GM23338 (cell line): ENCODE measurements around the gene KAT14. TPM values are rescaled to one million over a fixed set of nuclear protein-coding genes. Genes with fewer than 3 reads are reported as not detected.

ENCODE experiments used
- ATAC-seq: fragments of 200-7000 bp; cut with Tn5 transposase; 3 replicates; pipeline ENCODE4 v1.9.1; 2020
- DNase-seq: peaks from one replicate; pipeline ENCODE4 v3.0.0-alpha.2; 2015; ENCODE audit warnings: low spot score
- H2AFZ ChIP-seq: fragments of 200-600 bp; sonication (generic); 2 replicates; pipeline ENCODE4 v1.8.0; 2016; ENCODE audit warnings: antibody characterized with exemption, mild to moderate bottlenecking, moderate library complexity
- H3F3A ChIP-seq: fragments of 200-600 bp; sonication (generic); replicated peaks from 2 replicates; pipeline ENCODE4 v1.8.0; 2017; ENCODE audit warnings: antibody characterized with exemption, mixed run types, low read depth
- H3K27ac ChIP-seq: fragments of 200-600 bp; sonication (generic); 2 replicates; pipeline ENCODE4 v1.6.1; 2016; ENCODE audit warnings: low read depth
- H3K27me3 ChIP-seq: fragments of 200-600 bp; sonication (generic); 2 replicates; pipeline ENCODE4 v1.8.0; 2016; ENCODE audit warnings: mild to moderate bottlenecking, mixed run types, moderate library complexity; ENCODE audit not compliant: insufficient read depth
- H3K36me3 ChIP-seq: fragments of 200-600 bp; sonication (generic); 2 replicates; pipeline ENCODE4 v1.8.0; 2016; ENCODE audit warnings: mild to moderate bottlenecking; ENCODE audit not compliant: insufficient read depth
- H3K4me1 ChIP-seq: fragments of 200-600 bp; sonication (generic); 2 replicates; pipeline ENCODE4 v1.8.0; 2016; ENCODE audit warnings: mild to moderate bottlenecking, moderate library complexity; ENCODE audit not compliant: insufficient read depth
- H3K4me2 ChIP-seq: fragments of 200-600 bp; sonication (generic); 2 replicates; pipeline ENCODE4 v1.7.1; 2017; ENCODE audit warnings: mixed run types
- H3K4me3 ChIP-seq: fragments of 200-600 bp; sonication (generic); 2 replicates; pipeline ENCODE4 v1.6.1; 2016; ENCODE audit warnings: mixed run types
- H3K79me2 ChIP-seq: fragments of 200-600 bp; sonication (generic); replicated peaks from 2 replicates; pipeline ENCODE4 v1.8.0; 2017; ENCODE audit warnings: mild to moderate bottlenecking; ENCODE audit not compliant: insufficient read depth
- H3K9me2 ChIP-seq: fragments of 200-600 bp; sonication (generic); 2 replicates; pipeline ENCODE4 v1.8.0; 2017; ENCODE audit not compliant: insufficient read depth
- H4K20me1 ChIP-seq: fragments of 200-600 bp; sonication (generic); replicated peaks from 2 replicates; pipeline ENCODE4 v1.8.0; 2017; ENCODE audit warnings: mild to moderate bottlenecking; ENCODE audit not compliant: insufficient read depth
- H3K27ac Mint-ChIP-seq: 2 replicates; pipeline ENCODE4 v1.8.0; 2020; ENCODE audit warnings: inconsistent platforms, mild to moderate bottlenecking, moderate library complexity, mixed read lengths
- H3K27me3 Mint-ChIP-seq: 3 replicates; pipeline ENCODE4 v1.8.0; 2022; ENCODE audit warnings: low read depth, mild to moderate bottlenecking, moderate library complexity, mixed read lengths, inconsistent platforms; ENCODE audit not compliant: insufficient read depth, poor library complexity
- H3K36me3 Mint-ChIP-seq: 3 replicates; pipeline ENCODE4 v1.8.0; 2021; ENCODE audit warnings: low read depth, mild to moderate bottlenecking, inconsistent platforms, moderate library complexity, mixed read lengths
- H3K4me1 Mint-ChIP-seq: 3 replicates; pipeline ENCODE4 v1.8.0; 2020; ENCODE audit warnings: mild to moderate bottlenecking, inconsistent platforms, mixed read lengths
- H3K4me3 Mint-ChIP-seq: 3 replicates; pipeline ENCODE4 v1.8.0; 2021; ENCODE audit warnings: moderate library complexity, mild to moderate bottlenecking, inconsistent platforms, mixed read lengths
- H3K9me3 Mint-ChIP-seq: 3 replicates; pipeline ENCODE4 v1.8.0; 2020; ENCODE audit warnings: moderate library complexity, mild to moderate bottlenecking, inconsistent platforms, mixed read lengths
- CREB1 ChIP-seq: fragments of 250-450 bp; sonication (Bioruptor Pico); IDR thresholded peaks from 2 replicates; pipeline ENCODE4 v1.5.0; 2020; ENCODE audit warnings: low read depth, mild to moderate bottlenecking, moderate library complexity
- CTCF ChIP-seq, 2 experiments: fragments of 200-600 bp in 1 of 2; sonication (generic) in 1 of 2; conservative IDR thresholded peaks; 2 replicates each; pipeline versions ENCODE4 v1.5.1 to v1.6.1; 2016 to 2017; ENCODE audit warnings: antibody characterized with exemption in 2 of 2, low read depth in 2 of 2, mild to moderate bottlenecking in 2 of 2, moderate library complexity in 1 of 2
- ETS1 ChIP-seq: IDR thresholded peaks from 2 replicates; pipeline ENCODE4 v1.6.1; 2016; ENCODE audit warnings: antibody characterized with exemption
- EZH2phosphoT487 ChIP-seq: fragments of 200-600 bp; sonication (generic); IDR thresholded peaks from one replicate; pipeline ENCODE4 v1.8.1; 2018; ENCODE audit warnings: antibody characterized with exemption; ENCODE audit not compliant: unreplicated experiment
- JUNB ChIP-seq: IDR thresholded peaks from one replicate; pipeline ENCODE4 v1.6.1; 2016; ENCODE audit warnings: antibody characterized with exemption; ENCODE audit not compliant: unreplicated experiment
- NANOG ChIP-seq: IDR thresholded peaks from 2 replicates; pipeline ENCODE4 v1.6.1; 2016; ENCODE audit warnings: antibody characterized with exemption, borderline replicate concordance
- POLR2AphosphoS5 ChIP-seq: IDR thresholded peaks from 2 replicates; pipeline ENCODE4 v1.6.1; 2016; ENCODE audit warnings: antibody characterized with exemption, low read depth
- REST ChIP-seq: IDR thresholded peaks from one replicate; pipeline ENCODE4 v1.6.1; 2018; ENCODE audit warnings: antibody characterized with exemption; ENCODE audit not compliant: unreplicated experiment
- STAT1 ChIP-seq: IDR thresholded peaks from one replicate; pipeline ENCODE4 v1.6.1; 2016; ENCODE audit warnings: antibody characterized with exemption; ENCODE audit not compliant: unreplicated experiment
- ZNF114 ChIP-seq: fragments of 250-450 bp; sonication (Bioruptor Pico); IDR thresholded peaks from 2 replicates; pipeline ENCODE4 v1.5.0; 2020; ENCODE audit warnings: mild to moderate bottlenecking, moderate library complexity
- ZNF331 ChIP-seq: fragments of 250-450 bp; sonication (Bioruptor Pico); IDR thresholded peaks from 2 replicates; pipeline ENCODE4 v1.5.0; 2020; ENCODE audit warnings: low read depth, mild to moderate bottlenecking, moderate library complexity
- ZNF462 ChIP-seq: fragments of 250-450 bp; sonication (Bioruptor Pico); IDR thresholded peaks from 2 replicates; pipeline ENCODE4 v1.5.0; 2020; ENCODE audit warnings: mild to moderate bottlenecking, moderate library complexity
- polyA plus RNA-seq: library from polyadenylated mRNA; unstranded; fragments of >200 nt; fragmentation: Nextera tagmentation; extraction: Ambion mirVana; gene quantifications from 2 replicates; pipeline ENCODE4 v1.2.1, GENCODE V29; 2016
- total RNA-seq: library from RNA; depleted of rRNA; stranded (reverse); fragments of >200 nt; shearing (Covaris generic); gene quantifications from 2 replicates; pipeline ENCODE4 v1.2.3, GENCODE V29; 2014

KAT14 gene
- total and polyA plus RNA-seq, 2 experiments from 2014 or later: 17.8 to 25.0 TPM

- Mint-ChIP-seq H3K36me3 (peaks cover 12% of the 10 kb centered on the region; the same call in 2 of the 3 replicates), H3K4me3 (no peak overlapping the region), H3K27me3 (peaks cover 4% of the 10 kb centered on the region), H3K27ac (no peak overlapping the region), H3K4me1 (no peaks in the 10 kb centered on the region; the same call in 2 of the 3 replicates), H3K9me3 (peaks cover 8% of the 10 kb centered on the region)
- TF ChIP-seq ETS1: no peak
- TF ChIP-seq ZNF331 (CRISPR knock-in tag): no peak
- no peak for TF ChIP-seq STAT1
- TF ChIP-seq NANOG: no peak
- no peak for TF ChIP-seq ZNF114 (CRISPR knock-in tag)
- TF ChIP-seq CTCF (conservative IDR thresholded peaks at IDR 0.05; ENCODE audit: low read depth in 2 of 2): no peak
- TF ChIP-seq JUNB: no peak
- no peak for TF ChIP-seq REST
- no peak for TF ChIP-seq EZH2phosphoT487
- TF ChIP-seq ZNF462 (CRISPR knock-in tag): no peak
- no peak for TF ChIP-seq POLR2AphosphoS5
- TF ChIP-seq CREB1 (CRISPR knock-in tag): no peak
- Histone ChIP-seq H3K4me2 (no peak overlapping the region), H3K4me1 (no peaks in the 10 kb centered on the region), H3K9me2 (peaks cover 3% of the 10 kb centered on the region; the same call in 1 of the 2 replicates), H3K79me2 (no peaks in the 10 kb centered on the region), H3F3A (no peaks in the 10 kb centered on the region), H2AFZ (no peak overlapping the region), H4K20me1 (no peaks in the 10 kb centered on the region), H3K4me3 (no peak overlapping the region), H3K27me3 (no peaks in the 10 kb centered on the region), H3K36me3 (no peaks in the 10 kb centered on the region), H3K27ac (no peak overlapping the region)
- ATAC-seq (peak; percentile 40), DNase-seq (no peak)
Observed at GRCh38 chr20:18197382-18198070, 59.9 kb downstream of the KAT14 start.
